ENCODE results near the gene C1orf21.

DNA sequence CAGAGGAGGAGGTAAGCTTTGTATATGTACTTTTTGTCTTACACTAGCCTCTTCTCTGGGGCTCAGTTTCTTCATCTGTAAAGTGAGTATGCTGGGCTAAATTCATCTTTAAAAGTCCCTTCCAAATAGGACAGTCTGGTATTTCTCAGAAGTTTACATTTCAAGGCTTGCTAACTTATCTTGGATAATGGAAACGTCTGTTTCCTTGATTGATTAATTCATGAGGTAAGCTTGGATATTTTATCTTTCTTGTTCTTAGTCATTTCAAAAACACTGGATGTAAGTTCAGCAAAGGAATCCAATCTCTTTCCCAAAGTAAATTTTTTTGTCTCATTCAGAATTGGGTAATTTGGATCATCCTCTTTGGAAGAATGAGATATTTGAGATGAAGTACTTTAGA is 256.8 kb downstream of the C1orf21 start:
- TF ChIP-seq, protein P1, sequence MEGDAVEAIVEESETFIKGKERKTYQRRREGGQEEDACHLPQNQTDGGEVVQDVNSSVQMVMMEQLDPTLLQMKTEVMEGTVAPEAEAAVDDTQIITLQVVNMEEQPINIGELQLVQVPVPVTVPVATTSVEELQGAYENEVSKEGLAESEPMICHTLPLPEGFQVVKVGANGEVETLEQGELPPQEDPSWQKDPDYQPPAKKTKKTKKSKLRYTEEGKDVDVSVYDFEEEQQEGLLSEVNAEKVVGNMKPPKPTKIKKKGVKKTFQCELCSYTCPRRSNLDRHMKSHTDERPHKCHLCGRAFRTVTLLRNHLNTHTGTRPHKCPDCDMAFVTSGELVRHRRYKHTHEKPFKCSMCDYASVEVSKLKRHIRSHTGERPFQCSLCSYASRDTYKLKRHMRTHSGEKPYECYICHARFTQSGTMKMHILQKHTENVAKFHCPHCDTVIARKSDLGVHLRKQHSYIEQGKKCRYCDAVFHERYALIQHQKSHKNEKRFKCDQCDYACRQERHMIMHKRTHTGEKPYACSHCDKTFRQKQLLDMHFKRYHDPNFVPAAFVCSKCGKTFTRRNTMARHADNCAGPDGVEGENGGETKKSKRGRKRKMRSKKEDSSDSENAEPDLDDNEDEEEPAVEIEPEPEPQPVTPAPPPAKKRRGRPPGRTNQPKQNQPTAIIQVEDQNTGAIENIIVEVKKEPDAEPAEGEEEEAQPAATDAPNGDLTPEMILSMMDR (IDR thresholded peaks at IDR 0.05) = no peak
- no peak for TF ChIP-seq POLR2A (IDR thresholded peaks at IDR 0.05)

All from Peyer's patch (tissue), 4 donors.